Renal pelvis (tissue), 12 donors: ENCODE data around the gene RNPEPL1. TPM values are rescaled to one million over a fixed set of nuclear protein-coding genes. Genes with fewer than 3 reads are reported as not detected.
A peak's percentile ranks its signal among the peaks of the same experiment; 100 is the strongest.
"Not testable (repeated sequence)": the region's sequence is repeated elsewhere in the genome, so short reads cannot be mapped to it uniquely, and the experiment has no call there.

ENCODE experiments used
- DNase-seq: peaks from one replicate; pipeline ENCODE4 v3.0.0-alpha.2; 2013
- long read RNA-seq, 16 experiments: transcript quantifications; one replicate each; lab custom pipeline, GENCODE V29; 2026
- polyA plus RNA-seq, 3 donors: library from polyadenylated mRNA; unstranded; fragments of 120-200 nt; gene quantifications; one replicate each; pipeline ENCODE4 v1.2.1, GENCODE V29; 2013; ENCODE audit not compliant: insufficient read length in 3 of 3

The RNPEPL1 gene
- 10 to 100 TPM; 33.0 to 36.7 (median 36.6) TPM for polyA plus RNA-seq
- long read RNA-seq, donor 1, full-length matches to known transcripts = 9 of 16 reads
- long read RNA-seq, donor 1, partial matches to known transcripts = 7 of 16 reads
- long read RNA-seq, donor 1, other reads (novel, unspliced or antisense) = 0 of 16 reads
- long read RNA-seq, donor 2, full-length matches to known transcripts = 11 of 11 reads
- long read RNA-seq, donor 2, partial matches to known transcripts = 0 of 11 reads
- long read RNA-seq, donor 2, other reads (novel, unspliced or antisense) = 0 of 11 reads
- long read RNA-seq, donor 3, full-length matches to known transcripts = 9 of 9 reads
- long read RNA-seq, donor 3, partial matches to known transcripts = 0 of 9 reads
- long read RNA-seq, donor 3, other reads (novel, unspliced or antisense) = 0 of 9 reads
- long read RNA-seq, donor 4, full-length matches to known transcripts = 8 of 8 reads
- long read RNA-seq, donor 4, partial matches to known transcripts = 0 of 8 reads
- long read RNA-seq, donor 4, other reads (novel, unspliced or antisense) = 0 of 8 reads
- long read RNA-seq, donor 5, full-length matches to known transcripts = 2 of 15 reads
- long read RNA-seq, donor 5, partial matches to known transcripts = 13 of 15 reads
- long read RNA-seq, donor 5, other reads (novel, unspliced or antisense) = 0 of 15 reads
- long read RNA-seq, donor 6, full-length matches to known transcripts = 10 of 10 reads
- long read RNA-seq, donor 6, partial matches to known transcripts = 0 of 10 reads
- long read RNA-seq, donor 6, other reads (novel, unspliced or antisense) = 0 of 10 reads
- long read RNA-seq, donor 7, full-length matches to known transcripts = 10 of 15 reads
- long read RNA-seq, donor 7, partial matches to known transcripts = 5 of 15 reads
- long read RNA-seq, donor 7, other reads (novel, unspliced or antisense) = 0 of 15 reads
- long read RNA-seq, donor 8, full-length matches to known transcripts = 2 of 2 reads
- long read RNA-seq, donor 8, partial matches to known transcripts = 0 of 2 reads
- long read RNA-seq, donor 8, other reads (novel, unspliced or antisense) = 0 of 2 reads
- long read RNA-seq, donor 9, full-length matches to known transcripts = 5 of 5 reads
- long read RNA-seq, donor 9, partial matches to known transcripts = 0 of 5 reads
- long read RNA-seq, donor 9, other reads (novel, unspliced or antisense) = 0 of 5 reads
- long read RNA-seq, donor 10, full-length matches to known transcripts = 9 of 9 reads
- long read RNA-seq, donor 10, partial matches to known transcripts = 0 of 9 reads
- long read RNA-seq, donor 10, other reads (novel, unspliced or antisense) = 0 of 9 reads
- long read RNA-seq, donor 11, full-length matches to known transcripts = 7 of 7 reads
- long read RNA-seq, donor 11, partial matches to known transcripts = 0 of 7 reads
- long read RNA-seq, donor 11, other reads (novel, unspliced or antisense) = 0 of 7 reads
- long read RNA-seq, donor 12, full-length matches to known transcripts = 8 of 8 reads
- long read RNA-seq, donor 12, partial matches to known transcripts = 0 of 8 reads
- long read RNA-seq, donor 12, other reads (novel, unspliced or antisense) = 0 of 8 reads
- long read RNA-seq, donor 13, full-length matches to known transcripts = 4 of 4 reads
- long read RNA-seq, donor 13, partial matches to known transcripts = 0 of 4 reads
- long read RNA-seq, donor 13, other reads (novel, unspliced or antisense) = 0 of 4 reads
- long read RNA-seq, donor 14 = 0 reads
- long read RNA-seq, donor 15, full-length matches to known transcripts = 21 of 66 reads
- long read RNA-seq, donor 15, partial matches to known transcripts = 45 of 66 reads
- long read RNA-seq, donor 15, other reads (novel, unspliced or antisense) = 0 of 66 reads
- long read RNA-seq, donor 16, full-length matches to known transcripts = 8 of 8 reads
- long read RNA-seq, donor 16, partial matches to known transcripts = 0 of 8 reads
- long read RNA-seq, donor 16, other reads (novel, unspliced or antisense) = 0 of 8 reads

DNA sequence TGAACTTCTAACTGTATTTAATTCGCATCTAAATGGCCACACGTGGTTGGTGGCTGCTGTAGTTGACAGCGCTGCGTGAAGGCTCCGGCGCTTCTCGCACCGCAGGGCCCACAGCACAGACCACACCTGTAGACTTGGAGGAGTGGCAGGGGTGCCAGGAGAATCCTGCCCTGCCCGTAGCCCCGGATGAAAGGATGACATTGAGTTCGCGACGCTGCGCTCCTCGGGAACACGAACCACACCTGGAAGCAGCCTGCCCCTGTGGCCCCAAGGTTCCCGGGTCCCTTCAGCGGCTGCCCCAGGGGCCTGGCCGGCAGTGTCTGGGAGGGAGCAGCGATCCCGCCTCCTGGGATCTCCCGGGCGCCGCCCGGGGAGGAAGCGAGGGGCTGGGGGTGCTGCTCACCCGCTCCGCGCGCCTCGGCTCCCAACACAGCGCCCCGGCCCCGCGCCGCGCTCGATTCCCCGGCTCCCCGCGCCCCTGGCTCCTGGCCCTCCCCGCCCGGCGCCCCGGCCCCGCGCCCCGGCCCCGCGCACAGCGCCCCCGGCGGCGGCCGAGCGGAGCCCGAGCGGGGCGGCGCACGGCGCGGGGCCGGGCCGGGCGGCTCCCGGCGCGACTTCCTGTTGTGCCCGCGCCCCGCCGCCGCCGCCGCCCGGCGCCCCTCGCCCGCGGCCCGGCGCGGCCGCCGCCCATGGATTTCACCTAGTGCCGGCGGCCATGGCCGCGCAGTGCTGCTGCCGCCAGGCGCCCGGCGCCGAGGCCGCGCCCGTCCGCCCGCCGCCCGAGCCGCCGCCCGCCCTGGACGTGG, at the start of gene RNPEPL1:
TSS of gene RNPEPL1 (plus strand) at position 613 of the 806 bp plus-strand sequence. CDS start at position 716, 103 bp downstream.
- DNase-seq = no peak

DNA sequence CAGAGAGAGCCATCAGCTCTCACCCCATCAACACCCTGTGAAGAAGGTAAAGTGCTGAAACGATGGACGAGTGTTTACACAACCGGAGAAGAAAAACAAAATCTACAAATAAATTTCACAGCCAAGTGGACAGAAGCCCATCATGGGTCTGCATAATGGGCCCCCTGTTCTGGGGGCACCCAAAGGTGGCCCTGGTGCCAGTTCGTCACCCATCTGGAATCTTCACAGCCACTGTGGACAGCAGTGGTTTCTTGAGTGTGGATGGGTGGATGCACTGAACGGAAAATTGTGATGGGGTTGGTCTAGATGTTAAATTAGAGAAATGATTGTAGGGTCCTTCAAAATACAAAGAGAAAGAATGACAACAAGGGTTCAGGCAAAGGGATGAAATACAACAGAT, 49.3 kb upstream of the RNPEPL1 start:
- no peak for DNase-seq

GRCh38 chr2:240519396-240520129, 48.7 kb upstream of the RNPEPL1 start:
- peak; percentile 17 for DNase-seq

DNA sequence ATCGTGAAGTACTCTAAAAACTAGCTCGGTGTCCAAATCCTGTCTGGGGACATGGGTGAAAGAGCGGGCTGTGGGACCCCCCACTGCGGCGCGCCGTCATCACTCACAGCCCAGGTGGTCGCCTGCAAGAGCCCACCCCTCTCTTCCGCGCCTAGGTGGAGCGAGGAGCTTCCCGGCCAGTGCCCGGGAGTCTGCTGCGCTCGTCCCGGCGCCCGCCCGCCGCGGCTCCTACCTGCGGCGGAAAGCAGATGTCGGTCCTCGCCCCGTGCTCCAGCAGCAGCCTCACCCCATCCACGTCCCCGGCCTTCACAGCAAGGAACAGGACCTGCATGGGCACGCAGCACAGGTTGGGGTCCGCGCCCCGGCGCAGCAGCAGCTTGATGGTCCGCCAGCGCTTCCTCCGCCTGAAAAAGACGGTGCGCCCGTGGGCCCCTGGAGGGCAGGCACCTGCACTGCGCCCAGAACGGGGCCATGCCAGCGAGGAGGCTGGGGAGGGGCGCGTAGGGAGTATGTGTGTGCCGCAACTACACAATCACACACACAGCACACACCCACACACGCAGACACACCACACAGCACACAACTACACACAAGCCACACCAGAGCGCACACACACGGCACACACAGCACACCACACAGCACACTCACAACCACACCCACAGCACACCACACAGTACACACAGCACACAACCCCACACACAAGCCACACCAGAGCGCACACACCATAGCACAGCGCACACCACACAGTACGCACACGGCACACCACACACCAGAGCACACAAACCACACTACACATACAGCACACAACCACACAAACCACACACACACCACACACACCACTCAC, 47.9 kb upstream of the RNPEPL1 start:
- peak; percentile 3 for DNase-seq

DNA sequence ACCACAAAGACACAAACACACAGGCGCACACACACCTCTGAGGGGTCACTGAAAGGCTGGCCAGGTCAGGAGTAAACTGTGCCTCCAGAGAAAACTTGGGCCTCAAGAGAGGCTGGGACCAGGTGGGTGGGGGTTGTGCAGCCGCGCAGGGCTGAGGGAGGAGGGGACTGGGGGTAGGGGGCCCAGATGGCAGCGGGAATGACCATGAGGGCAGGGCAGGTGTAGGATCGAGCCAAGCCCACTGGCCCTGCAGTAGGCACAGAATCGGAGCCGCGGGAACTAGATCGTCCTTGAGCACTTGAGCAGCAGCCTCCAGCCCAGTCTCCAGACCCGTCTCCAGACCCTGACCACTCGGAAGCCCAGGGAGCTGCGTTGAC, 47.3 kb upstream of the RNPEPL1 start:
- no peak for DNase-seq

DNA sequence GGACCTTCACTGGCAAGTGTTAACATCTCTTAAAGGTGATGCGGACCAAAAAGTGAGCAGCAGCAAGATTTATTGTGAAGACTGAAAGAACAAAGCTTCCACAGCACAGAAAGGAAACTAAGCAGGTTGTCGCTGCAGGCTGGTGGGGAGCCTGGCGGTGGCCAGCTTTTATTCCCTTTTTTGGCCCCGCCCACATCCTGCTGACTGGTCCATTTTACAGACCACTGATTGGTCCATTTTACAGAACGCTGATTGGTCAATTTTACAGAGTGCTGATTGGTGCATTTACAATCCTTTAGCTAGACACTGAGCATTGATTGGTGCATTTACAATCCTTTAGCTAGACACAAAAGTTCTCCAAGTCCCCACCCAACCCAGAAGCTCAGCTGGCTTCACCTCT, 46.4 kb upstream of the RNPEPL1 start:
- DNase-seq = not testable (repeated sequence)

DNA sequence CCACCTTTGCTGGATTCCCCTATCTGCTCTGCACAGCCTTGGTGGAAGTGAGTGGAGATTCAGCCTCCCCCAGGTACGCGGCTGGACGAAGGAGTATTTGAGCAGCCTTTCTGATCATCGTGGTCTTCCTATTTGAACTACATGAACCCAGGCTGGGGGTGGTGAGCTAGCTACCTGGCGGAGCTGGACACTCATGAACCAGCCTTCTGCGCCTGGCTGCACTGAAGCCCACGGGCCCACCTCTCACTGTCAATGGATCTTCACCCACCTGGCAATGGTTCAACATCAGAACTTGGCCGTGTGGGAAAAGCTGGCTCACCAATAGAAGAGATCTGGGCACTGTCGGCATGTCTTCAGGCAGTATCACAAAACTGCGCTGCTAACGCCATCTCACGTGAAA, 45.9 kb upstream of the RNPEPL1 start:
- DNase-seq = no peak

DNA sequence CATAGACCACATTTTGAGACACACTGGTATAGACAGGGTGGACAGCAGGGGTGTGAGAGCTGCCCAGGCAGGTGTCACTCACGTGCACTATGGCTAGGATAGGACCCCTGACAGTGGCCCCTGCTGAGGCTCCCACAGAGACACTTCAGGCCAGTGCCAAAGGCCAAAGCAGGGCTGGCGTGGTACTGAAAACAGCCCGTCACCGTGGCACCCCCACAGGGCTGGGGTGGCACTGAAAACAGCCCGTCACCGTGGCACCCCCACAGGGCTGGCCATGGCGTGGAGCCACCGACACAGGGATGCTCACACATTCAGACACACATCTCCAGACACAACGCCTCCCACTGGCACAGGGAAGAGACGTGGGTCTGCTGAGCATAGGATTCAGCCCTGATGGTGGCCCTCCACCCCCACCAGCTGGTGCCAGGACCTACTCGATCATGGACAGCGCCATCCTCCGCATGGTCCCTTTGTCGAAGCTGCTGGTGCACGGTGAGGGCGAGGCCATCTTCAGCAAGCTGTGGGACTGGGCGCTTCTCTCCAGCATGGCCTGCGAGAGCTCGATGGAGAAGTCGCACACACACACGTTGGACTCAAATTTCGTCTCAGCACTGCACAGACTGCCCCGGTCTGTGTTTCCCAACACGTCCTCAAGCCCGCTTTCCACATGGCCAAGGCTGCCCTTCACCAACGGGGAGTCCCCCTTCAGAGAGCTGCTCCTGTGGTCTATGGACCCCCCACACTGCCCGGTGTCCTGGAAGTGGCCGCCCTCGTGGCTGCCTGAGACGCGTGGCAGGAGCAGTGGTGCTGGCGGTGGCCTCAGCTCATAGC, 44.6 kb upstream of the RNPEPL1 start:
- no peak for DNase-seq

DNA sequence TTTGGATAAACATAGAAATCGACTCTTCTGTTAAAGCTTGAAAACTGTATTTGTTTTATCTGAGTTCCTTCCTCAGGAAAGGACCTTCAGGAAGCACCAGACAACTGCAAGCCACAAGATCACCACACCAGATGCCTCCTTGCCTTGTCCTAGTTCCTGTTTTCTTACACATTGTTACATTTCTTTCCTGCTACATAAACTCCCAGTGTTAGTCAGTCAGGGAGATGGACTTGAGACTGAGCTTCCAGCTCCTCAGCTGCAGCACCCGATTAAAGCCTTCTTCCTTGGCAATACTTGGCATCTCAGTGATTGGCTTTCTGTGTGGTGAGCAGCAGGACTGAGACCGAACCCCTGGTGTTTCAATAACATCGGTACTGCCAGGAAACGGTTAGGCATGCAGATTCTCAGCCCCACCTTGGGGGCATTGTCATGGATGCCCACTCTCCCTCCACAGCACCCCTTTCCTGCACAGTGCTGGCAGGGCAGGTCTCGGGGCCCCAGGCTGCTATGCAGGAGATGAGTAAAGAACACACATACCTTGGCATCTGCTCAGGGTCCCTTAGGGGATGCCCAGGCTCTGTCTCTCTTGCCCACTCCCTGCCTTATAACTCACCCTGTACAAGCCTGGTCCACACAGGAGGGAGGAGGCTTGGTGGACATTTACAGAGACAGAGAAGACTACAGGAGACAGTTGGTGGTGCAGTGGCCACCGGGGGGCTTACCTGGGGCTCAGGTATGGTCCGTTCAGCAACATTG, 43.1 kb upstream of the RNPEPL1 start:
- no peak for DNase-seq

DNA sequence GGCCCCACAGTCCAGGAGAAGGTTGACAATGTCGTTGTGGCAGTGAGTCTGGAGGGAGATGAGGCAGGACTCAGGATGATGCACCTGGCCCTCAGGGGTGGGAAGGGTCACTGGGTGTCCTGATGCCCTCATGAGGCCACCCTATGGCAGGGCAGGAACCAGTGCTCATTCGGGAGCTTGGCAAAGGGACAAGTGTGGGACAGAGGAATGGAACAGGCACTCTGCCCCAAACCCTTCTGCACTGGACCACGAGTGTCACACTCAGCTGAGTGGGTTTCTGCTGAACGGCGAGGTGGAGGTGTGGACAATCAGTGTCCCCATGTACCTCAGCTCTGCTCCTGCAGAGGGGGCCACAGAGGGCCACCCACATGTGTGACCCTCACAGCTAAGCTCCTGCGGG, 42.5 kb upstream of the RNPEPL1 start:
- DNase-seq = no peak

- no peak for DNase-seq
Measured at GRCh38 chr2:240526521-240526920, 41.8 kb upstream of the RNPEPL1 start.

DNA sequence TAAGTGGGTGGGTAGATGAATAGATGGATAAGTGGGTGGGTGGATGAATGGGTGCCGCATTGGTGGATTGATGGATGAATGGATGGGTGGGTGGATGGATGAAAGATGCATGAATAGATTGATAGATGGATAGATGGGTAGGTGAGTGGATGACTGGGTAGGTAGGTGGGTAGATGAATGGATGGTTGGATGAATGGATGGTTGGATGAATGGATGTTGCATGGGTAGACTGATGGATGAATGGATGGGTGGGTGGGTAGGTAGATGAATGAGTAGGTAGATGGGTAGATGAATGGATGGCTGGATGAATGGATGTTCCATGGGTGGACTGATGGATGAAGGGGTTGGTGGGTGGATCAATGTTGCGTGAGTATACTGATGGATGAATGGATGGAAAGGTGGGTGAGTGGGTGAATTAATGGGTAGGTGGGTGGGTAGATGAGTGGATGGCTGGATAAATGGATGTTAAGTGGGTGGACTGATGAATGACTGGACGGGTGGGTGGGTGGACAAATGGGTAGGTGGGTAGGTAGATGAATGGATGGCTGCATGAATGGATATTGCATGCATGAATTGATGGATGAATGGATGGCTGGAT, 41.0 kb upstream of the RNPEPL1 start:
- DNase-seq = no peak

- DNase-seq = no peak
Measured at GRCh38 chr2:240528406-240529040, 39.8 kb upstream of the RNPEPL1 start.

- no peak for DNase-seq
Measured at GRCh38 chr2:240529344-240529999, 38.8 kb upstream of the RNPEPL1 start.

DNA sequence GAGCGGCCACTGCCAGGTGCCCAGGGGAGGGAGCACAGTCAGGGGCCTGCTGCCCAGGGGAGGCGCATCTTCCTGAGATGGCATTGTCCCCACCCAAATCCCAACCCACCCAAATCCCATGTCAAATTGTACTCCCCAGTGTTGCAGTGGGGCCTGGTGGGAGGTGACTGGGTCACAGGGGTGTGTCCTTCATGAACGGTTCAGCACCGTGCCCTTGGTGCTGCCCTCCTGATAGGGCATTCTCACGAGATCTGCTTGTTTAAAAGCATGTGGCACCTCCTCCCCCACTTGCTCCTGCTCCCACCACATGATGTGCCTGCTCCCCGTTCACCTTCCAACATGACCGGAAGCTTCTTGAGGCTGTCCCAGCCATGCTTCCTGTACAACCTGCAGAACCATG, 38.1 kb upstream of the RNPEPL1 start:
- no peak for DNase-seq
